ENCODE data around the gene DAPK3. TPM values are rescaled to one million over a fixed set of nuclear protein-coding genes. Genes with fewer than 3 reads are reported as not detected.
"Not testable (repeated sequence)": the region's sequence is repeated elsewhere in the genome, so short reads cannot be mapped to it uniquely, and the experiment has no call there.

The DAPK3 gene
- total RNA-seq, 1 donor from 2014 or later, result 180 TPM

- intact Hi-C loops (cut with DNase I), result no loop called here
- DNase-seq (ENCODE audit: low spot score), result no peak
These were observed 7.2 kb downstream of the DAPK3 start for GRCh38 chr19:3963458-3964255.

- intact Hi-C loops (cut with DNase I), result no loop called here
- no peak for DNase-seq (ENCODE audit: low spot score)
These were observed 9.9 kb downstream of the DAPK3 start for GRCh38 chr19:3961007-3961406.

- no peak for DNase-seq (ENCODE audit: low spot score)
- intact Hi-C loops (cut with DNase I), result no loop called here
These were observed 11.2 kb downstream of the DAPK3 start for GRCh38 chr19:3959766-3960131.

- no peak for DNase-seq (ENCODE audit: low spot score)
- intact Hi-C loops (cut with DNase I), result no loop called here
These were observed 11.8 kb downstream of the DAPK3 start for GRCh38 chr19:3958836-3959765.

GRCh38 chr19:3955688-3956087 lies 15.2 kb downstream of the DAPK3 start:
- intact Hi-C loops (cut with DNase I), result no loop called here
- DNase-seq (ENCODE audit: low spot score), result no peak

- DNase-seq (ENCODE audit: low spot score); intact Hi-C loops (cut with DNase I): not testable (repeated sequence)
These were observed 15.6 kb downstream of the DAPK3 start for GRCh38 chr19:3955276-3955675.

GRCh38 chr19:3954107-3954506 lies 16.8 kb downstream of the DAPK3 start:
- DNase-seq (ENCODE audit: low spot score), result no peak
- intact Hi-C loops (cut with DNase I), result no loop called here

GRCh38 chr19:3952755-3953276 lies 18.1 kb downstream of the DAPK3 start:
- DNase-seq (ENCODE audit: low spot score); intact Hi-C loops (cut with DNase I): not testable (repeated sequence)

- DNase-seq (ENCODE audit: low spot score), result peak; percentile 87
- intact Hi-C loops (cut with DNase I), result loop anchor here (2.0 kb wide), 2 partner anchors 18 kb away; partner anchors contain the start of gene NMRK2
These were observed 19.7 kb downstream of the DAPK3 start for GRCh38 chr19:3950871-3951861.

- intact Hi-C loops (cut with DNase I), result loop anchor here (2.0 to 10.0 kb wide), 3 partner anchors 17 to 565 kb away; partner anchors contain the start of gene NMRK2
- DNase-seq (ENCODE audit: low spot score), result no peak
These were observed 20.7 kb downstream of the DAPK3 start for GRCh38 chr19:3949997-3950859.

GRCh38 chr19:3949294-3949693 lies 21.6 kb downstream of the DAPK3 start:
- intact Hi-C loops (cut with DNase I), result loop anchor here (10.0 kb wide), 1 partner anchor 564 kb away; no protein-coding TSS in a partner anchor

GRCh38 chr19:3947316-3947933 lies 23.5 kb downstream of the DAPK3 start:
- DNase-seq (ENCODE audit: low spot score), result not testable (repeated sequence)
- intact Hi-C loops (cut with DNase I), result loop anchor here (10.0 kb wide), 1 partner anchor 563 kb away; no protein-coding TSS in a partner anchor

More at GRCh38 chr19:3949294-3949693, 21.6 kb downstream of the DAPK3 start:
- no peak for DNase-seq (ENCODE audit: low spot score)

GRCh38 chr19:3945838-3946237 lies 25.1 kb downstream of the DAPK3 start:
- intact Hi-C loops (cut with DNase I), result loop anchor here (10.0 kb wide), 1 partner anchor 561 kb away; no protein-coding TSS in a partner anchor
- no peak for DNase-seq (ENCODE audit: low spot score)

GRCh38 chr19:3944018-3944721 lies 26.7 kb downstream of the DAPK3 start:
- no peak for DNase-seq (ENCODE audit: low spot score)
- intact Hi-C loops (cut with DNase I), result loop anchor here (10.0 kb wide), 1 partner anchor 559 kb away; no protein-coding TSS in a partner anchor

GRCh38 chr19:3942790-3943409 lies 28.0 kb downstream of the DAPK3 start:
- no peak for DNase-seq (ENCODE audit: low spot score)
- intact Hi-C loops (cut with DNase I), result loop anchor here (10.0 kb wide), 1 partner anchor 558 kb away; no protein-coding TSS in a partner anchor

- intact Hi-C loops (cut with DNase I); DNase-seq (ENCODE audit: low spot score): not testable (repeated sequence)
These were observed 32.5 kb downstream of the DAPK3 start for GRCh38 chr19:3938300-3938950.
